A549 (cell line): ENCODE data around the gene CHTF18.

Experiments used
- BCL3 ChIP-seq: fragments of >200 bp; sonication (Bioruptor Twin); formaldehyde crosslinking; IDR thresholded peaks from 3 replicates; pipeline ENCODE4 v1.6.1; 2016
- BHLHE40 ChIP-seq: IDR thresholded peaks from 2 replicates; pipeline ENCODE4 v1.6.1; 2012; ENCODE audit warnings: low read depth, low read length, inconsistent platforms
- CBX8 ChIP-seq: fragments of 200-600 bp; sonication (generic); IDR thresholded peaks from 2 replicates; pipeline ENCODE4 v1.6.1; 2016
- CTCF ChIP-seq: fragments of >200 bp; sonication (Bioruptor Twin); formaldehyde crosslinking; IDR thresholded peaks from 3 replicates; pipeline ENCODE4 v1.5.1; 2016
- MYC ChIP-seq: IDR thresholded peaks from 2 replicates; pipeline ENCODE4 v1.6.1; 2012; ENCODE audit warnings: mild to moderate bottlenecking, inconsistent platforms, low read length, improper control_type of control experiment, borderline replicate concordance

- TF ChIP-seq CTCF (no peak), CBX8 (no peak), BHLHE40 (no peak), BCL3 (no peak), MYC (no peak)
Measured at GRCh38 chr16:842711-843560, 54.5 kb downstream of the CHTF18 start.
